Endothelial cell of umbilical vein (primary cell): ENCODE data around the gene GM2A. TPM values are rescaled to one million over a fixed set of nuclear protein-coding genes. Genes with fewer than 3 reads are reported as not detected.

Experiments
- BruUV-seq: library from RNA; stranded (reverse); fragments of 400-500 nt; replicated peaks from 2 replicates; lab custom pipeline; 2021; lab: Mats Ljungman, UMichigan
- CTCF ChIA-PET: fragments of 300-600, 350-600 bp; sonication (Branson Sonifier 250); formaldehyde crosslinking; loops from one replicate; lab custom pipeline; 2021; ENCODE audit warnings: antibody characterized with exemption, inconsistent platforms; lab: Charles Lee
- POLR2A ChIA-PET: fragments of 300-600, 350-600 bp; sonication (Branson Sonifier 250); formaldehyde crosslinking; loops from one replicate; lab custom pipeline; 2021; ENCODE audit warnings: antibody characterized with exemption, inconsistent platforms; lab: Charles Lee
- DNase-seq: peaks from one replicate; pipeline ENCODE4 v3.0.0-alpha.2; 2011; ENCODE audit warnings: low read depth, low spot score
- FAIRE-seq: peaks from 2 replicates; lab custom pipeline; 2011; peaks lifted over from hg19 to GRCh38; lab: Jason Lieb, UNC
- H2AFZ ChIP-seq: 2 replicates; pipeline ENCODE4 v1.6.0; 2012; ENCODE audit warnings: low read depth, low read length, control low read depth, inconsistent platforms
- H3K27ac ChIP-seq: 2 replicates; pipeline ENCODE4 v1.5.1; 2011; ENCODE audit warnings: low read depth, mild to moderate bottlenecking, control low read depth, low read length, moderate library complexity; ENCODE audit not compliant: insufficient read depth
- H3K27me3 ChIP-seq, 2 experiments: 2 replicates each; pipeline versions ENCODE4 v1.6.0 to v1.6.1; 2011; ENCODE audit warnings: low read length in 2 of 2, mixed read lengths in 1 of 2; ENCODE audit not compliant: control insufficient read depth in 2 of 2, insufficient read depth in 2 of 2
- H3K36me3 ChIP-seq, 2 experiments: 2 replicates in 1 of 2; 3 replicates in 1 of 2; pipeline ENCODE4 v1.5.1; 2011; ENCODE audit warnings: low read length in 2 of 2, mild to moderate bottlenecking in 1 of 2, moderate library complexity in 1 of 2; ENCODE audit not compliant: control insufficient read depth in 2 of 2, insufficient read depth in 2 of 2; ENCODE audit errors: extremely low read depth in 1 of 2
- H3K4me1 ChIP-seq: 3 replicates; pipeline ENCODE4 v1.5.1; 2011; ENCODE audit warnings: mild to moderate bottlenecking, low read length; ENCODE audit not compliant: control insufficient read depth, insufficient read depth; ENCODE audit errors: extremely low read depth
- H3K4me2 ChIP-seq: 2 replicates; pipeline ENCODE4 v1.6.1; 2011; ENCODE audit warnings: low read length, control low read depth, mixed read lengths; ENCODE audit not compliant: insufficient read depth
- H3K4me3 ChIP-seq, 3 experiments: fragments of 200-600 bp in 1 of 3; sonication (generic), shearing (Covaris generic) in 1 of 3; replicated peaks in 1 of 3; 2 replicates each; pipeline ENCODE4 v1.5.1; 2011 to 2016; ENCODE audit warnings: control low read depth in 3 of 3, low read length in 3 of 3, mild to moderate bottlenecking in 2 of 3, inconsistent platforms in 1 of 3, low read depth in 1 of 3, moderate library complexity in 1 of 3; ENCODE audit not compliant: insufficient read depth in 1 of 3
- H3K79me2 ChIP-seq: 2 replicates; pipeline ENCODE4 v1.6.0; 2012; ENCODE audit warnings: low read length, inconsistent platforms; ENCODE audit not compliant: control insufficient read depth, insufficient read depth
- H3K9ac ChIP-seq: replicated peaks from 2 replicates; pipeline ENCODE3; 2011; ENCODE audit warnings: low read length, control low read depth; ENCODE audit not compliant: insufficient read depth; ENCODE audit errors: extremely low read depth
- H3K9me1 ChIP-seq: replicated peaks from 3 replicates; pipeline ENCODE4 v1.6.0; 2011; ENCODE audit warnings: mild to moderate bottlenecking, low read length; ENCODE audit not compliant: control insufficient read depth, insufficient read depth; ENCODE audit errors: extremely low read depth
- H3K9me3 ChIP-seq: replicated peaks from 2 replicates; pipeline ENCODE4 v1.5.1; 2012; ENCODE audit warnings: low read length, inconsistent platforms; ENCODE audit not compliant: control insufficient read depth, insufficient read depth
- H4K20me1 ChIP-seq: replicated peaks from 2 replicates; pipeline ENCODE3; 2011; ENCODE audit warnings: mild to moderate bottlenecking, low read length; ENCODE audit not compliant: control insufficient read depth, insufficient read depth; ENCODE audit errors: extremely low read depth
- EZH2 ChIP-seq: IDR thresholded peaks from 2 replicates; pipeline ENCODE4 v1.6.1; 2012; ENCODE audit warnings: borderline replicate concordance, low read depth, mild to moderate bottlenecking, moderate library complexity, low read length, inconsistent platforms; ENCODE audit not compliant: severe bottlenecking
- FOS ChIP-seq: IDR thresholded peaks from 2 replicates; pipeline ENCODE4 v1.6.1; 2011; ENCODE audit warnings: mild to moderate bottlenecking, low read length, moderate library complexity, borderline replicate concordance; ENCODE audit not compliant: insufficient read depth
- JUN ChIP-seq: IDR thresholded peaks from 2 replicates; pipeline ENCODE4 v1.6.1; 2011; ENCODE audit warnings: borderline replicate concordance, low read depth; ENCODE audit not compliant: insufficient read length, insufficient read depth
- MYC ChIP-seq: IDR thresholded peaks from one replicate; pipeline ENCODE4 v1.6.1; 2011; ENCODE audit warnings: mild to moderate bottlenecking, low read depth, low read length
- POLR2A ChIP-seq: IDR thresholded peaks from 2 replicates; pipeline ENCODE4 v1.6.1; 2012; ENCODE audit warnings: low read depth, mild to moderate bottlenecking, control low read depth, low read length
- dilution Hi-C: fragments of 300-500 bp; cut with MboI; formaldehyde crosslinking; loops from one replicate; pipeline ENCODE4 v1.15.0; 2019; ENCODE audit warnings: low sequenced_read_pairs; ENCODE audit not compliant: extremely low pct_ligation_motif_present
- intact Hi-C: fragments of 100-400 bp; cut with micrococcal nuclease; formaldehyde crosslinking; loops from one replicate; pipeline ENCODE4 v1.10.0; 2022
- polyA plus RNA-seq, 4 experiments: library from polyadenylated mRNA; depleted of rRNA in 3 of 4; stranded (reverse) in 3 of 4; unstranded in 1 of 4; fragments of >200 nt; gene quantifications; 2 replicates each; pipeline versions ENCODE4 v1.2.1 to v1.2.3, GENCODE V29; 2011 to 2012; ENCODE audit warnings: missing spikeins in 1 of 4
- total RNA-seq: library from RNA; stranded (reverse); gene quantifications from 2 replicates; pipeline ENCODE4 v1.2.3, GENCODE V29; 2021
- TF ChIP-seq, protein P1 (sequence below): IDR thresholded peaks from 2 replicates; pipeline ENCODE4 v1.6.1; 2011; ENCODE audit not compliant: insufficient read depth, insufficient read length
- TF ChIP-seq, protein P2 (sequence below), 2 donors: IDR thresholded peaks; 1 replicate in 1 of 2; 2 replicates in 1 of 2; pipeline ENCODE4 v1.5.1; 2011; ENCODE audit warnings: low read length in 2 of 2, mild to moderate bottlenecking in 2 of 2, moderate library complexity in 2 of 2, control low read depth in 1 of 2, inconsistent platforms in 1 of 2, low read depth in 1 of 2; ENCODE audit not compliant: insufficient read depth in 1 of 2; ENCODE audit errors: extremely low read depth in 1 of 2

Gene GM2A
- total and polyA plus RNA-seq, 2 donors (not counting 3 experiments of a cell fraction or from before 2014, with no cell fraction given), result 14.0 to 21.2 TPM

DNA sequence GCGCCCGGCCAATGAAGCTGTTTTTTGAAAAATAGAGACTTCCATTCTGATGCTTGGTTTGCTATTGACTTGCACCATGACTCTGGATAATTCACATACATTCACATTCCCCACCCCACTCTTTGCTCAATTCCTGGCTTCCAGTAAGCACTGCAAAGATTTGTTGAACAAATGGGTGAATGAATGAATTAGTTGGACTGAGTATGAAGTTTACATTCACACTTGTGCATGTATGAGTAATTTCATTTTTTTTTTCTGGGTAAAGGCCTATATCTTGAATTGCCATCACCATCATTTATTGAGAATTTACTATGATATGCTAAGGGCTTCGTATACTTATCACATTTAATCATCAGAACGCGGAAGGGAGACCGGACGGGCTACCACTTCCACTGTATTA is 15.3 kb upstream of the GM2A start:
- H3K4me2 ChIP-seq, result no peak overlapping the region
- H3K9ac ChIP-seq, result no peak overlapping the region
- ChIA-PET POLR2A (no interaction called here), CTCF (interaction anchor here (1.2 to 6.9 kb wide), 10 partner anchors 8 to 236 kb away, joined by 3 to 187 read pairs (median 24); partner anchors contain the start of genes CCDC69 and GM2A)
- no peak for DNase-seq
- H4K20me1 ChIP-seq, result no peaks in the 10 kb centered on the region
- intact Hi-C loops, result loop anchor here (2.0 kb wide), 1 partner anchor 187 kb away; no protein-coding TSS in a partner anchor
- no peak overlapping the region for H2AFZ ChIP-seq
- no peak overlapping the region for H3K27ac ChIP-seq
- no peaks in the 10 kb centered on the region for H3K79me2 ChIP-seq
- dilution Hi-C loops, result no loop called here
- no peaks in the 10 kb centered on the region for H3K9me3 ChIP-seq
- FAIRE-seq, result no peak
- peaks cover 0 to 2% of the 10 kb centered on the region in 2 experiments for H3K27me3 ChIP-seq
- TF ChIP-seq POLR2A, result no peak
- TF ChIP-seq JUN, result no peak
- no peak for TF ChIP-seq MYC
- TF ChIP-seq, protein P1, sequence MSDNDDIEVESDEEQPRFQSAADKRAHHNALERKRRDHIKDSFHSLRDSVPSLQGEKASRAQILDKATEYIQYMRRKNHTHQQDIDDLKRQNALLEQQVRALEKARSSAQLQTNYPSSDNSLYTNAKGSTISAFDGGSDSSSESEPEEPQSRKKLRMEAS, result no peak
- TF ChIP-seq FOS, result no peak
- TF ChIP-seq, protein P2, sequence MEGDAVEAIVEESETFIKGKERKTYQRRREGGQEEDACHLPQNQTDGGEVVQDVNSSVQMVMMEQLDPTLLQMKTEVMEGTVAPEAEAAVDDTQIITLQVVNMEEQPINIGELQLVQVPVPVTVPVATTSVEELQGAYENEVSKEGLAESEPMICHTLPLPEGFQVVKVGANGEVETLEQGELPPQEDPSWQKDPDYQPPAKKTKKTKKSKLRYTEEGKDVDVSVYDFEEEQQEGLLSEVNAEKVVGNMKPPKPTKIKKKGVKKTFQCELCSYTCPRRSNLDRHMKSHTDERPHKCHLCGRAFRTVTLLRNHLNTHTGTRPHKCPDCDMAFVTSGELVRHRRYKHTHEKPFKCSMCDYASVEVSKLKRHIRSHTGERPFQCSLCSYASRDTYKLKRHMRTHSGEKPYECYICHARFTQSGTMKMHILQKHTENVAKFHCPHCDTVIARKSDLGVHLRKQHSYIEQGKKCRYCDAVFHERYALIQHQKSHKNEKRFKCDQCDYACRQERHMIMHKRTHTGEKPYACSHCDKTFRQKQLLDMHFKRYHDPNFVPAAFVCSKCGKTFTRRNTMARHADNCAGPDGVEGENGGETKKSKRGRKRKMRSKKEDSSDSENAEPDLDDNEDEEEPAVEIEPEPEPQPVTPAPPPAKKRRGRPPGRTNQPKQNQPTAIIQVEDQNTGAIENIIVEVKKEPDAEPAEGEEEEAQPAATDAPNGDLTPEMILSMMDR (IDR thresholded peaks at IDR 0.05; ENCODE audit: extremely low read depth in 1 of 2, insufficient read depth in 1 of 2, low read depth in 1 of 2, low read length in 2 of 2), result no peak
- no peak for TF ChIP-seq EZH2
- H3K4me1 ChIP-seq, result no peaks in the 10 kb centered on the region
- H3K9me1 ChIP-seq, result no peaks in the 10 kb centered on the region
- BruUV-seq, result no TSS peak
- no peaks in the 10 kb centered on the region for H3K36me3 ChIP-seq
- no peak overlapping the region for H3K4me3 ChIP-seq
